IPS DF 6.9 (cell line): ENCODE data around the gene PNPLA6.
"Not testable (repeated sequence)": the region's sequence is repeated elsewhere in the genome, so short reads cannot be mapped to it uniquely, and the experiment has no call there.

Source experiments
- DNase-seq: peaks from one replicate; pipeline ENCODE4 v3.0.0-alpha.2; 2013; ENCODE audit warnings: low read depth, low spot score
- H3K27ac ChIP-seq: one replicate; pipeline ENCODE4 v1.5.1; 2013; ENCODE audit warnings: low read length, control low read depth
- H3K27me3 ChIP-seq: 2 replicates; pipeline ENCODE4 v1.6.1; 2013; ENCODE audit warnings: mild to moderate bottlenecking, low read length; ENCODE audit not compliant: control insufficient read depth, insufficient read depth
- H3K36me3 ChIP-seq: 2 replicates; pipeline ENCODE4 v1.6.1; 2013; ENCODE audit warnings: low read length; ENCODE audit not compliant: control insufficient read depth, insufficient read depth
- H3K4me1 ChIP-seq: 2 replicates; pipeline ENCODE4 v1.6.1; 2013; ENCODE audit warnings: low read length; ENCODE audit not compliant: control insufficient read depth, insufficient read depth
- H3K4me3 ChIP-seq: 2 replicates; pipeline ENCODE4 v1.5.1; 2013; ENCODE audit warnings: mild to moderate bottlenecking, low read length
- H3K9me3 ChIP-seq: 2 replicates; pipeline ENCODE4 v1.6.1; 2013; ENCODE audit warnings: low read length, inconsistent platforms; ENCODE audit not compliant: control insufficient read depth, insufficient read depth
- WGBS: extraction: QIAGEN DNeasy Blood & Tissue Kit; methylation state at CpG from one replicate; pipeline ENCODE4 v1.1.7; 2013; ENCODE audit warnings: mixed read lengths, missing lambda C conversion rate; ENCODE audit not compliant: insufficient read length, insufficient coverage; 5-methylcytosine and 5-hydroxymethylcytosine counted together

The PNPLA6 gene

DNA sequence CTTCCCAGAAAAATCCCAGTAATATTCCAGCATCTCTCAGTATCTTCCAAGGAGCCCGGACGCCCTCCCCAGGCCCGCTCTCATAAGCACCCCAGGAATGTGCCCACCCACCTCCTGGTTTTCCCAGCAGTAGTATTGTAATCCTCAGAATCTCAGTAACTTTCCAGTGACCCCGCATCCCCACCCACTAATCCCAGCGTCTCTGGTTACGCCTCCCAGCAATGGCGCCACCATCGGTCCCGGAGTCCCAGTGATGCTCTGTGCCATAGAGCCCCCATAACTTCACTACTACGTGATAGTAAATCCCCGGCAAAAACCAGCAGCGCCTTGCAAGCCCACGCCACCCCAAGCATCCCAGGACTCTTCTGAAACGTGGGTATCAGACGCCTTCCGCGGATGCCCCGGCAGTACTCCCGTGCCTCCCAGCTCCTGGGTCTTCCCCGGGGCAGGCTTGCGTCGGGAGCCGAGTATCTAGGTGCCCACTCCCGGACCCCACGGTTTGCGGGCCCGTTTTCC, 928 bp upstream of the PNPLA6 start:
- H3K4me1 ChIP-seq, result no peaks in the 10 kb centered on the region
- DNase-seq, result no peak
- H3K27me3 ChIP-seq, result no peaks in the 10 kb centered on the region
- H3K36me3 ChIP-seq, result no peaks in the 10 kb centered on the region
- H3K27ac ChIP-seq, result no peak overlapping the region
- peak overlapping the region; percentile 52 for H3K4me3 ChIP-seq
- no peaks in the 10 kb centered on the region for H3K9me3 ChIP-seq
- no CpG with 5 or more reads among the region's 27 CpGs for WGBS

DNA sequence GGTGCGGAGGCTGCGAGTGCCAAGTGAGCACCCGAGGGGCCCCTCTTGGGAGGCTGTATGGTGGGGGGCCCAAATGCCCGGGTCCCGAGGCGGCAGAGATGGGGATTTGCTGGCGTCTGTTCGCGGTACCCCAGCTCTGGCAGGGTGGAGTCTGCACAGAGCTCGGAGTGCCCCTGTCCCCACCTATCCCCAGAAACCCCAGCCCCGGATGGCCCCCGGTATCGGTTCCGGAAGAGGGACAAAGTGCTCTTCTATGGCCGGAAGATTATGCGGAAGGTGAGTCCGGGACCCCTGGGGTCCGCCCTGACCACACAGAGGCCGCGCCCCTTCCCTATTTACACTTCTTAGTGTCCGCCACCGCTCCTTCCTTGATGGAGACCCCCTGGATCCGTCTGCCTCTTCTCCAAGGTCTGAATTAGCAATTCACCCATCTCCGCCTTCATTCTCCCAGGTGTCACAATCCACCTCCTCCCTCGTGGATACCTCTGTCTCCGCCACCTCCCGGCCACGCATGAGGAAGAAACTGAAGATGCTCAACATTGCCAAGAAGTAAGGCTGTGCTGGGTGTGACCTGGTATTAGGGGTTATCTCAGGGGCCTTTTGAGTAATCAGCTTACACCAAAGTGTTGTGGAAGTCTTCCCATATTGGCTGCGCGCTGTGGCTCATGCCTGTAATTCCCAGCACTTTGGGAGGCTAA, 630 bp downstream of the PNPLA6 start:
- no peak for DNase-seq
- no peaks in the 10 kb centered on the region for H3K9me3 ChIP-seq
- no CpG with 5 or more reads among the region's 30 CpGs for WGBS
- no peaks in the 10 kb centered on the region for H3K27me3 ChIP-seq
- peaks cover 3% of the 10 kb centered on the region; the same call in 1 of the 2 replicates for H3K36me3 ChIP-seq
- no peak overlapping the region for H3K27ac ChIP-seq
- no peaks in the 10 kb centered on the region for H3K4me1 ChIP-seq
- peak overlapping the region; percentile 52; the same call in 1 of the 2 replicates for H3K4me3 ChIP-seq

DNA sequence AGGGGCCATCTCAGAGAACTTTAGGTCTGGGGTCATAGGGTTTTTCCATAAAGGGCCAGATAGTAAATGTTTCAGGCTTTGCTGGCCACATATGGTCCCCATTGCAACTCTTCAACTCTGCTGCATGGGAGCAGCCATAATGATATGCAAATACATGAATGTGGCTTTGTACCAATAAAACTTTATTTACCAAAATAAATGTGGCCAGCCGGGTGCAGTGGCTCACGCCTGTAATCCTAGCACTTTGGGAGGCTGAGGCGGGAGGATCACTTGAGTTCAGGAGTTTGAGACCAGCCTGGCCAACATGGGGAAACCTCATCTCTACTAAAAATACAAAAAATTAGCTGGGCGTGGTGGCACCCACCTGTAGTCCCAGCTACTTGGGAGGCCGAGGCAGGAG, 3.5 kb downstream of the PNPLA6 start:
- not testable (repeated sequence) for DNase-seq, H3K4me1 ChIP-seq, H3K27ac ChIP-seq, H3K27me3 ChIP-seq, H3K9me3 ChIP-seq, H3K4me3 ChIP-seq
- no CpG with 5 or more reads among the region's 5 CpGs for WGBS
- peaks cover 13% of the 10 kb centered on the region for H3K36me3 ChIP-seq

DNA sequence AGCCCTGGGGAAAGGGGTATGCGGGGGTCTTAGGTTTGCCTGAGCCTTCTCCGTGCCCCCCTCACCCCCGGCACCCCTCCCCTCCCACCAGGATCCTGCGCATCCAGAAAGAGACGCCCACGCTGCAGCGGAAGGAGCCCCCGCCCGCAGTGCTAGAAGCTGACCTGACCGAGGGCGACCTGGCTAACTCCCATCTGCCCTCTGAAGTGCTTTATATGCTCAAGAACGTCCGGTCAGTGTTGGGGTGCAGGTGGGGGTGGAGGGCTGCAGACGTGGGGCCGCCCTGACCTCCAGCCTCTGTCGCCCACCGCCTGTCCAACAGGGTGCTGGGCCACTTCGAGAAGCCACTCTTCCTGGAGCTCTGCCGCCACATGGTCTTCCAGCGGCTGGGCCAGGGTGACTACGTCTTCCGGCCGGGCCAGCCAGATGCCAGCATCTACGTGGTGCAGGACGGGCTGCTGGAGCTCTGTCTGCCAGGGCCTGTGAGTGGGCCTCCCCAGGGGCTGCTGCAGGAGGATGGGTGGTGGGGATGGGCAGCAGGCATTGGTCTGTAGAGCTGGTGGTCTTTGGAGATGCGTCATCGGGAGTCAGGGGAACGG, 4.4 kb downstream of the PNPLA6 start:
- no peaks in the 10 kb centered on the region for H3K4me1 ChIP-seq
- H3K36me3 ChIP-seq, result peaks cover 13% of the 10 kb centered on the region
- H3K4me3 ChIP-seq, result no peak overlapping the region
- no peaks in the 10 kb centered on the region for H3K27me3 ChIP-seq
- no peaks in the 10 kb centered on the region for H3K9me3 ChIP-seq
- no CpG with 5 or more reads among the region's 28 CpGs for WGBS
- no peak for DNase-seq
- no peak overlapping the region for H3K27ac ChIP-seq

DNA sequence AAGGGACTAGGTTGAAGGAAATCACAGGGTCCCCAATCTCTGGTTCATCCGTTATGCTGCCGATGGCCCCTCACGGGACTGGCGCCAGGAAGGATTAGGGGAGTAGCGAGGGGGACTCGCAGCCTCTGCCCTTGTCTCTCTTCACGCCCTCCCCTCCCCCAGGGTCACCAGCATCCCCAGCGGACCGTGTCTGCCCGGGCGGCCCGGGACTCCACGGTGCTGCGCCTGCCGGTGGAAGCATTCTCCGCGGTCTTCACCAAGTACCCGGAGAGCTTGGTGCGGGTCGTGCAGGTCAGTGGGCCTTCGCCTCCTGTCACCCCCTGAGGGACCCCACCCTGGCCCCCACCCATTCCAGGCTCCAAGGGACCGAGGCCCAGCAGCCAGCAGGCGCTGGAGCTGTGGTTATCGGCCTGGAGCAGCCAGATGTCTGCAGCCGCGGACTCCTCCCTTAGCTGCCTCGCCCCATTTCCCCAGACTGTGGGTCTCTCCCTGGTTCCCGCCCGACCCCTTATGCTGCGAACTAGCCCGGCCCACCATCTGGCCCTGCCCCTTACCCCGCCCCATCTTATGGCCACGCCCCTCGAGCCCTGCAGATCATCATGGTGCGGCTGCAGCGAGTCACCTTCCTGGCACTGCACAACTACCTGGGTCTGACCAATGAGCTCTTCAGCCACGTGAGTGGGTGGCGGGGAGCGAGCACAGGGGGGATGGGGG, 5.4 kb downstream of the PNPLA6 start:
- DNase-seq, result no peak
- peaks cover 13% of the 10 kb centered on the region for H3K36me3 ChIP-seq
- WGBS, result no CpG with 5 or more reads among the region's 39 CpGs
- no peaks in the 10 kb centered on the region for H3K4me1 ChIP-seq
- H3K4me3 ChIP-seq, result no peak overlapping the region
- no peaks in the 10 kb centered on the region for H3K9me3 ChIP-seq
- no peaks in the 10 kb centered on the region for H3K27me3 ChIP-seq
- no peak overlapping the region for H3K27ac ChIP-seq

DNA sequence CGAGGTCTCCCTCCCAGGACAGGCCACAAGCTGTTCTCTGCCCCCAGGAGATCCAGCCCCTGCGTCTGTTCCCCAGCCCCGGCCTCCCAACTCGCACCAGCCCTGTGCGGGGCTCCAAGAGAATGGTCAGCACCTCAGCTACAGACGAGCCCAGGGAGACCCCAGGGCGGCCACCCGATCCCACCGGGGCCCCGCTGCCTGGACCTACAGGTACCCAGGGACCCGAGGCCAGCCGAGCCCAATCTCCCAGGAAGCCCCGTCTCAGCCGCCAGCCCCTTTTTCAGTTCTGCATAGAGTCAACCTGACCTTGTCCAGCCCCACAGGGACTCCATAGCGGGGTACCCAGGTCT, 5.9 kb downstream of the PNPLA6 start:
- Histone ChIP-seq H3K27me3 (no peaks in the 10 kb centered on the region), H3K4me3 (no peak overlapping the region), H3K9me3 (no peaks in the 10 kb centered on the region), H3K27ac (no peak overlapping the region), H3K36me3 (peaks cover 13% of the 10 kb centered on the region), H3K4me1 (no peaks in the 10 kb centered on the region)
- WGBS, result no CpG with 5 or more reads among the region's 15 CpGs
- DNase-seq, result no peak

DNA sequence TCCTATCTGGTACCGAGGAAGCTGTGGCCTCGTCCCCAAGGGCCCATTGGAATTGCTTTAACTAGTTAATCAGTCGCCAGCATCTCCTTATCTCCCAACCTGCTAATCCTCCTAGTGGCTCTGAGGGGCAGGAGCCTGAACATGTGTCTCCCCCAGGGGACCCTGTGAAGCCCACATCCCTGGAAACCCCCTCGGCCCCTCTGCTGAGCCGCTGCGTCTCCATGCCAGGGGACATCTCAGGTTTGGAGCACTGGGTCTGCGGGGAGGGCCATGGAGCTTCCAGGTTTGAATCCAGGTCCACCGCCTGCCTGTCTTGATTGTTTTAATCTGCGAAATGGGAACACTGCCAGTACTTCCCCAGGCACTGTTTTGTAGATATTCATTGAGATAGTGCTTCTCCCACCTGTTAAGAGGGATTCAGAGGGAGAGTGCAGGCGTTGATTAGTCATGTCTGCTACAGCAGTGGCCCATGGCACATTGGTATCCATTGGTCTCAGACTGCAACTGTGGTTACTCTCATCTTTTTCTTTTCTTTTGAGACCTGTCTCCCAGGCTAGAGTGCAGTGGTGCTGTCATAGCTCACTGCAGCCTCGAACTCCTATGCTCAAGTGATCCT, 6.4 kb downstream of the PNPLA6 start:
- no peak for DNase-seq
- no peaks in the 10 kb centered on the region for H3K27me3 ChIP-seq
- WGBS, result no CpG with 5 or more reads among the region's 11 CpGs
- no peak overlapping the region for H3K27ac ChIP-seq
- peaks cover 13% of the 10 kb centered on the region for H3K36me3 ChIP-seq
- no peaks in the 10 kb centered on the region for H3K4me1 ChIP-seq
- H3K9me3 ChIP-seq, result no peaks in the 10 kb centered on the region
- H3K4me3 ChIP-seq, result no peak overlapping the region

DNA sequence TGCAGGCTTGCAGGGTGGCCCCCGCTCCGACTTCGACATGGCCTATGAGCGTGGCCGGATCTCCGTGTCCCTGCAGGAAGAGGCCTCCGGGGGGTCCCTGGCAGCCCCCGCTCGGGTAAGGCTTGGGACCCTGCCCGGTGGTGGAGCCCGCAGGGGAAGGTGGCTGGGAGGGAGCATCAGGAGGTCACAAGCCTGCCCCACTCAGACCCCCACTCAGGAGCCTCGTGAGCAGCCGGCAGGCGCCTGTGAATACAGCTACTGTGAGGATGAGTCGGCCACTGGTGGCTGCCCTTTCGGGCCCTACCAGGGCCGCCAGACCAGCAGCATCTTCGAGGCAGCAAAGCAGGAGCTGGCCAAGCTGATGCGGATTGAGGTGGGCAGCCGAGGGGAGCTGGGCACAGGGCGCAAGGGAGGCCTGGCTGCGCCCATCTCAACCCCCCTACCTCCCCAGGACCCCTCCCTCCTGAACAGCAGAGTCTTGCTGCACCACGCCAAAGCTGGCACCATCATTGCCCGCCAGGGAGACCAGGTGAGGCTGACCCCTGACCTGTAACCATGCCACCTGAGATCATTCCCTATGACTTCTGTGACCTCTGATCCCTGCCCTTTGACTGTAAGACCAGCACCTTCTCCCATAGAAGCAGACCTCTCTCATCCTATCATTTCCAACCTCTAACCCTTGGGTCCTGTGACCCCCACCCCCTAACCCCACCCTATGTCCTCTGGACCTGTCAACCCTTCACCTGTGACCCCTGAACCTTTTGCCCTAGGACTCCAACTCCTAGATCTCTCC, 7.2 kb downstream of the PNPLA6 start:
- Histone ChIP-seq H3K36me3 (peaks cover 13% of the 10 kb centered on the region), H3K4me1 (no peaks in the 10 kb centered on the region), H3K9me3 (no peaks in the 10 kb centered on the region), H3K27me3 (no peaks in the 10 kb centered on the region), H3K27ac (no peak overlapping the region), H3K4me3 (no peak overlapping the region)
- DNase-seq, result no peak
- no CpG with 5 or more reads among the region's 24 CpGs for WGBS

DNA sequence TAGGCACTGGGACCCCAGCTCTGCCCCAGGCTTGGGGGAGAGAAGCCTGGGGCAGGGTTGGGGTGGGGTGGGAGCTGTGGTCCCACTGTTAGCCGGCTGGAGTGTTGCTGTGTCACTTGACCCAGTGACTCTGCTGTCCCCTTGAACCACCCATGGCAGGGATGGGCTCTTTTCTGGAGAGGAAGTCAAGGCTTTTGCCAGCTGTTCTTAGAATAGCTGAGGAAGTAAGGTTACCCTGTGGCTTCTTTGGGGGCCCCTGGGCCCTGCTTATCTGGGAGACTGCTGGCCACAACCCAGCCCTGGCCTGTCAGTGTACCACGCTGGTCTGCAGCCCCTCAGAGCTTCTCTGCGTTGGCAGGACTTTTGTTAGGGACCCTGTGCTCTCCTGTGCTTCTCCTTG, 9.1 kb downstream of the PNPLA6 start:
- Histone ChIP-seq H3K4me1 (no peaks in the 10 kb centered on the region), H3K27ac (no peak overlapping the region), H3K9me3 (no peaks in the 10 kb centered on the region), H3K4me3 (no peak overlapping the region), H3K27me3 (no peaks in the 10 kb centered on the region), H3K36me3 (peaks cover 13% of the 10 kb centered on the region)
- WGBS, result no CpG with 5 or more reads among the region's 3 CpGs
- no peak for DNase-seq

DNA sequence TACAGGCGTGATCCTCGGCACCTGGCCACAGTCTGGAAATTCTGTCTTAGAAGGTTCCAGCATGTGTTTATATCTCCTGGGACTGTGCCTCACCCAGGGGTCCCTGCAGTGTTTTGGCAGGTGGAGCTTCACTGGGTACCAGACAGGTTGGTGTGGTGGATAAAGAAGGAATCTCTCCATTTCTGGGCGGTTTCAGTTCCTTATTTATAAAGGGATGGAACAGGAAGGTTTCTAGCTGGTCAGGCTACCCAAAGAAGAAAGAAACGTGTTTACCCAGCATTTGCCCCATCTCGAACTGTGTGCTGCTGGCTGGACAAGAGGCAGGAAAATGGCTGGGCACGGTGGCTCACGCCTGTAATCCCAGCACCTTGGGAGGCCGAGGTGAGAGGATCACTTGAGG, 9.8 kb downstream of the PNPLA6 start:
- H3K4me3 ChIP-seq, result no peak overlapping the region
- DNase-seq, result no peak
- no CpG with 5 or more reads among the region's 8 CpGs for WGBS
- peaks cover 15% of the 10 kb centered on the region for H3K36me3 ChIP-seq
- peaks cover under 1% of the 10 kb centered on the region; the same call in 1 of the 2 replicates for H3K4me1 ChIP-seq
- no peak overlapping the region for H3K27ac ChIP-seq
- no peaks in the 10 kb centered on the region for H3K9me3 ChIP-seq
- H3K27me3 ChIP-seq, result no peaks in the 10 kb centered on the region
